GM10248 (cell line): ENCODE results near the gene SLC35E3.
"Not testable (repeated sequence)": the region's sequence is repeated elsewhere in the genome, so short reads cannot be mapped to it uniquely, and the experiment has no call there.

Source experiments
- CTCF ChIA-PET: fragments of 300-600 bp; sonication (Branson Sonifier 250); formaldehyde crosslinking; extraction: SDS; loops from one replicate; lab custom pipeline; 2021; ENCODE audit warnings: antibody characterized with exemption; lab: Yijun Ruan, JAX
- POLR2A ChIA-PET: fragments of 350-650 bp; sonication (Branson Sonifier 250); formaldehyde crosslinking; extraction: SDS; loops from one replicate; lab custom pipeline; 2020; ENCODE audit warnings: antibody characterized with exemption; lab: Yijun Ruan, JAX
- DNase-seq: peaks from one replicate; pipeline ENCODE4 v3.0.0; 2012; ENCODE audit errors: extremely low spot score
- TF ChIP-seq, protein P1 (sequence below): IDR thresholded peaks from 2 replicates; pipeline ENCODE4 v1.5.1; 2012; ENCODE audit warnings: mild to moderate bottlenecking, low read depth; ENCODE audit errors: extremely low read depth, missing control alignments, control extremely low read depth

SLC35E3 gene

DNA sequence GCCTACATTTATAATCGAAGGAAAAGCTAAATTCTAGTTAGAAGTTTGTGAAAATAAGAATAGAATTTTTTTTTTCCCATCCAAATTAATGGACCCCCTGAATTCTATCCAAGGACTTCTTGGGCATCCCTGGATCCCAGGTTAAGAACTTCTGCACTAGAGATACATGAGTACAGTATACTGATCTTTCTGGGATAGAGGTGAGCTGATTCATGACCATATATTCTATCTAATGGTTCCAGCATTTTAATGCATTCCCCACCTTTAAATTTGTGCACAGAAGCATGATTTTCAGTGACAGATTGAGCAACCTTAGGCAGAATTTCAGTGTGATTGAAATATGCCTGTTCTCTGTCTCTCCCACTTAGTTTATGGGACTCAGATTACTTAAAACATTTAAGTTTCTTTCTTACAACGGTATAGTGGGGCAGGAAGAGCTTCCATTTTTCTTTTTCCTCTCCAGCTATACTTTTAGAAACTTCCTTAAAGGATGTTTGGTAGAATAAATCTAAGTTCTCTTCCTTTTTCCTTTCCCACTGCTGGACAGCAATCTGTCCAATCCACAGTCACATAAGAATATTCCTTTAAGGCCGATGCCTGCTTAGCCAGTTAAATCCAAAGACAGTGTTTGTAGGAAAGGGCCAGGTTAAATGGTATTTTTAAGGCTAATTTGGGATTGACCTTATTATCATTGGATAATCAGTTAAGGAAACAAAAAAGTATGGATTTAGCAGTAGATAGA, 68.7 kb downstream of the SLC35E3 start:
- DNase-seq, result no peak
- TF ChIP-seq, protein P1, sequence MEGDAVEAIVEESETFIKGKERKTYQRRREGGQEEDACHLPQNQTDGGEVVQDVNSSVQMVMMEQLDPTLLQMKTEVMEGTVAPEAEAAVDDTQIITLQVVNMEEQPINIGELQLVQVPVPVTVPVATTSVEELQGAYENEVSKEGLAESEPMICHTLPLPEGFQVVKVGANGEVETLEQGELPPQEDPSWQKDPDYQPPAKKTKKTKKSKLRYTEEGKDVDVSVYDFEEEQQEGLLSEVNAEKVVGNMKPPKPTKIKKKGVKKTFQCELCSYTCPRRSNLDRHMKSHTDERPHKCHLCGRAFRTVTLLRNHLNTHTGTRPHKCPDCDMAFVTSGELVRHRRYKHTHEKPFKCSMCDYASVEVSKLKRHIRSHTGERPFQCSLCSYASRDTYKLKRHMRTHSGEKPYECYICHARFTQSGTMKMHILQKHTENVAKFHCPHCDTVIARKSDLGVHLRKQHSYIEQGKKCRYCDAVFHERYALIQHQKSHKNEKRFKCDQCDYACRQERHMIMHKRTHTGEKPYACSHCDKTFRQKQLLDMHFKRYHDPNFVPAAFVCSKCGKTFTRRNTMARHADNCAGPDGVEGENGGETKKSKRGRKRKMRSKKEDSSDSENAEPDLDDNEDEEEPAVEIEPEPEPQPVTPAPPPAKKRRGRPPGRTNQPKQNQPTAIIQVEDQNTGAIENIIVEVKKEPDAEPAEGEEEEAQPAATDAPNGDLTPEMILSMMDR, result no peak
- POLR2A ChIA-PET, result interaction anchor here (0.6 to 0.7 kb wide), 2 partner anchors 202 to 250 kb away, joined by 3 to 8 read pairs; no protein-coding TSS in a partner anchor
- CTCF ChIA-PET, result interaction anchor here (8.4 kb wide), 1 partner anchor 16 kb away, joined by 81 read pairs; no protein-coding TSS in a partner anchor

DNA sequence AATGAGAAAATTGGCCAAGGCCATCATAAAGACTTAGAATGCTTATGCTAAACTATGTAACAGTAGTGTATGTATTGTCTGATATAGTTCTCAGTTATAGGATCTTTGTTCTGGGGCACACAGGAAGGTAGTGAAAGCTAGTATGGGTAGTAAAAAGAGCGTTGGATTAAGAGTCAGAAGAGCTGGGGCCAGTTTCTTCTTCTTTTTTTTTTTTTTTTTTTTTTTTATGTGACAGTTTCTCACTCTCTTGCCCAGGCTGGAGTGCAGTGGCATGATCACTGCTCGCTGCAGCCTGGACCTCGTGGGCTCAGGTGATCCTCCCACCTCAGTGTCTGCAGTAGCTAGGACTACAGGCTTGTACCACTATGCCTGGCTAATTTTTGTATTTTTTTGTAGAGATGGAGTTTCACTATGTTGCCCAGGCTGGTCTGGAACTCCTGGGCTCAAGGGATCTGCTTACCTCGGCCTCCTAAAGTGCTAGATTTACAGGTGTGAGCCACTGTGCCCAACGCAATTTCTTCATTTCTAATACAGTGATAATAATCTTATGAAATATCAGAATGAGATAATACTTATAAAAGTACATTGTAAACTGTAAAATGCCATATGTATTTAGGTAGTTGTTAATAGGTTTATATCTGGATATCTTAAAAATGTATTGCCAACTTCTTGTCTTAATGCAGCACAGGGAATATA, 69.4 kb downstream of the SLC35E3 start:
- no peak for DNase-seq
- ChIA-PET POLR2A (interaction anchor here (0.6 to 3.1 kb wide), 5 partner anchors 7 to 251 kb away, joined by 3 to 18 read pairs (median 6); partner anchors contain the start of genes MDM2 and RAP1B), CTCF (interaction anchor here (8.4 kb wide), 1 partner anchor 16 kb away, joined by 81 read pairs; no protein-coding TSS in a partner anchor)
- TF ChIP-seq, protein P1, result no peak

DNA sequence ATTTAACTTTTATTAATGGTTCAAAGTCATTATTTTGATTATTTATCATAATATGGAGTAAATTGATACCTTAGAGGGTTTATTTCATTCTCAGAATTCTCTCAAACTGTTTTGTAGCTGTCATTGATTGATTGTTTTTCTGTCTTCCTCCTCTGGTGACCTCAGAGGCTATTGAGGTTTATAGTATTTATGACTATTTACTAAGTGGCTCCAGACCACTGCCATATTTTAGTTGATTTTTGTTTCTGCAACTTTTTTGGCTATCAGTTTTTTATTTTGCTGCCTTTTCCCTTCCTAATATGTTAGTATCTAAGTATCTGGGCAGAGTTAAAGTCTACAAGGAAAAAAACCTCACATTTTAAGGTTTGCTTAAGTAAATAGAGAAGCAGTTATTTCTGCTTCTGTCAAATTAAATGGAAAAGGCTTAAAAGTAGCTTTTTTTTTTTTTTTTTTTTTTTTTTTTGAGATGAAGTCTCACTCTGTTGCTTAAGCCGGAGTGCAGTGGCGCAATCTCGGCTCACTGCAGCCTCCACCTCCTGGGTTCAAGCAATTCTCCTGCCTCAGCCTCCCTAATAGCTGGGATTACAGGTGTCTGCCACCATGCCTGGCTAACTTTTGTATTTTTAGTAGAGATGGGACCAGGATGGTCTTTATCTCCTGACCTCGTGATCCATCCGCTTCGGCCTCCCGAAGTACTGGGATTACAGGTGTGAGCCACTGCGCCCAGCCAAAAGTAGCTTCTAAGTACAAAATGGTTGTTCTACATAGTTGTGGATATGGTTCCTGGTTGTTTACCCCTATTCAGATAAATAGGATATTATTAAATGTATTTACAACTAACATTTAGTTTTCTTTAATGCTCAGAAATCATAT, 70.2 kb downstream of the SLC35E3 start:
- POLR2A ChIA-PET, result interaction anchor here (0.6 to 3.1 kb wide), 4 partner anchors 8 to 205 kb away, joined by 4 to 18 read pairs (median 6); partner anchors contain the start of genes MDM2 and RAP1B

DNA sequence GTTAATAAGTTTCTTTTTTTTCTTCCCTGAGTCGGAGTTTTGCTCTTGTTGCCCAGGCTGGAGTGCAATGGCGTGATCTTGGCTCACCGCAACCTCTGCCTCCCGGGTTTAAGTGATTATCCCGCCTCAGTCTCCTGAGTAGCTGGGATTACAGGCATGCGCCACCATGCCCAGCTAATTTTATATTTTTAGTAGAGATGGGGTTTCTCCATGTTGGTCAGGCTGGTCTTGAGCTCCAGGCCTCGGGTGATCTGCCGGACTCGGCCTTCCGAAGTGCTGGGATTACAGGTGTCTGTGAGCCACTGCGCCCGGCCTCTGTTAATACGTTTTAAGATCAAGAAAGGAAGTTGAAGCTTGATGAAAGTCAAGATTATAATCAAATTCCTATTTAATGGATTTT, 73.5 kb downstream of the SLC35E3 start:
- ChIA-PET CTCF (interaction anchor here (3.6 to 8.4 kb wide), 2 partner anchors 11 to 12 kb away, joined by 18 to 81 read pairs; partner anchors contain the start of gene MDM2), POLR2A (interaction anchor here (1.5 to 1.6 kb wide), 2 partner anchors 11 kb away, joined by 8 to 9 read pairs; no protein-coding TSS in a partner anchor)
- not testable (repeated sequence) for DNase-seq

More for the DNA sequence above, 70.2 kb downstream of the SLC35E3 start:
- CTCF ChIA-PET, result interaction anchor here (3.6 to 8.4 kb wide), 2 partner anchors 8 to 15 kb away, joined by 18 to 81 read pairs; partner anchors contain the start of gene MDM2
- TF ChIP-seq, protein P1, result no peak
- no peak for DNase-seq

DNA sequence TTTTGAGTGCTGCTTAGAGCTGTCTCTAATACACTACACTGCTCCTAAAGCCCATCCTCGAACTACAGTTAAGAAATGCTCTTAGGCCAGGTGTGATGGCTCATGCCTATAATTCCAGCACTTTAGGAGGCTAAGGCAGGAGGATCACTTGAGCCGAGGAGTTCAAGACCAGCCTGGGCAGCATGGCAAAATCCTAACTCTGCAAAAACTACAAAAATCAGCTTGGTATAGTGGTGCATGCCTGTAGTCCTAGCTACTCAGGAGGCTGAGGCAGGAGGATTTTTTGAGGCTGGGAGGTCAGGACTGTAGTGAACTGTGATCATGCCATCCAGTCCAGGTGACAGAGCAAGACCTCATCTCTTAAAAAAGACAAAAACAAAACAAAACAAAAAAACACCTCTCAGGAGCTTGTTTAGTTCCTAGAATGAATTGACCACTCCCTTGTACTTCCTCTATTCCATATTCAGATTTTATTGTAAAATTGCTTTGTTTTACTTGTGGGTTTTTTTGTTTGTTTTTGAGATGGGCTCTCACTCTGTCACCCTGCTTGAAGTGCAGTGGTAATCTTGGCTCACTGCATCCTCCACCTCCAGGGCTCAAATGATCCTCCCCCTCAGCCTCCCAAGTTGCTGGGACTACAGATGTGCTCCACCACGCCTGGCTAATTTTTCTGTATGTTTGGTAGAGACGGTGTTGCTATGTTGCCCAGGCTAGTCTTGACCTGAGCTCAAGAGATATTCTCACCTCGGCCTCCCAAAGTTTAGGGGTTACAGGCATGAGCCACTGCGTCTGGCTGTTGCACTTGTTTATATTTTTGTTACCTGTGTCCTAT, 75.6 kb downstream of the SLC35E3 start:
- ChIA-PET POLR2A (interaction anchor here (0.9 kb wide), 1 partner anchor 13 kb away, joined by 5 read pairs; the partner anchor contains the start of gene MDM2), CTCF (interaction anchor here (1.1 to 8.4 kb wide), 4 partner anchors 9 to 76 kb away, joined by 3 to 81 read pairs (median 4); partner anchors contain the start of gene SLC35E3)
- DNase-seq, result no peak
- TF ChIP-seq, protein P1, result no peak

DNA sequence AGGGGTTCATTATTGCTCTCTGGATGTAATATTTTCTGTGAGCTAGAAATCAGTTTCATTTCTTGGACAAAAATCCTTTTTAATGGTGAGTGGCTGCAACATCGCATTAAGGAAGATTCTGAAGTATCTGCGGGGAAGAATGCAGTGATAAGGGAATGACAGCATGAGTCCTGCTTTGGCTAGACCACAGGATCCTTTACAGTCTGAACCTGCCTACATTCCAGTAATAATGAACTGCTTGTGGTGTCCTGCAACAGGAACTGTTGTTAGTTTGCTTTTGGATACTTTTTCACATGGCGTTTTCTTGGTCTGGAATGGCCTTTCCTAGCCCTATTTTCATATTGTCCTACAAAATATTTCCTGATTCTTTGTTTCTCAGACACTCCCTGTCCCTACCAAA, 77.7 kb downstream of the SLC35E3 start:
- no peak for DNase-seq
- ChIA-PET POLR2A (interaction anchor here (1.0 to 1.4 kb wide), 2 partner anchors 11 to 15 kb away, joined by 3 to 4 read pairs; no protein-coding TSS in a partner anchor), CTCF (no interaction called here)
- TF ChIP-seq, protein P1, result no peak
